GM12801 (cell line): Measurements from ENCODE around the gene DMRTA1.

ENCODE experiments used
- TF ChIP-seq, protein P1 (sequence below): IDR thresholded peaks from one replicate; pipeline ENCODE4 v1.5.1; 2011; ENCODE audit warnings: control low read depth; ENCODE audit not compliant: insufficient read length; ENCODE audit errors: extremely low read depth

The DMRTA1 gene

DNA sequence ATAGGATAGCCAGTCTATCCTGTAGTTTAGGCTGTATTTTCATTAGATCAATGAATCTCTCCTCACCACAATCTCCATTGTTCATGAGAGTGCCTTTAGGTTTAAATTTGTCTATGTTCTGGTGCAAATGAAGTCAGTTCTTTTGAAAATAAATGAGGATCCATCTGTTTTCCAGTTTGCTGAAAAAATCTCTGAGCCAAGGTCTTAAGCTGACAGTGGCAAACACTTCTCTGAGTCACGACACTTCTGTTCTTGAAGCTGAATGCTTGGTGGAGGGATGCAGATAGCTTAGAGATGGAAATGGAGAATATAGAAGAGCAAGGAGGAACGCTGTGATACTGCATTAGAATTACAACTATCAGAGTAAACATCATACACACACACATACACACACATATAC, 34.9 kb downstream of the DMRTA1 start:
- TF ChIP-seq, protein P1, sequence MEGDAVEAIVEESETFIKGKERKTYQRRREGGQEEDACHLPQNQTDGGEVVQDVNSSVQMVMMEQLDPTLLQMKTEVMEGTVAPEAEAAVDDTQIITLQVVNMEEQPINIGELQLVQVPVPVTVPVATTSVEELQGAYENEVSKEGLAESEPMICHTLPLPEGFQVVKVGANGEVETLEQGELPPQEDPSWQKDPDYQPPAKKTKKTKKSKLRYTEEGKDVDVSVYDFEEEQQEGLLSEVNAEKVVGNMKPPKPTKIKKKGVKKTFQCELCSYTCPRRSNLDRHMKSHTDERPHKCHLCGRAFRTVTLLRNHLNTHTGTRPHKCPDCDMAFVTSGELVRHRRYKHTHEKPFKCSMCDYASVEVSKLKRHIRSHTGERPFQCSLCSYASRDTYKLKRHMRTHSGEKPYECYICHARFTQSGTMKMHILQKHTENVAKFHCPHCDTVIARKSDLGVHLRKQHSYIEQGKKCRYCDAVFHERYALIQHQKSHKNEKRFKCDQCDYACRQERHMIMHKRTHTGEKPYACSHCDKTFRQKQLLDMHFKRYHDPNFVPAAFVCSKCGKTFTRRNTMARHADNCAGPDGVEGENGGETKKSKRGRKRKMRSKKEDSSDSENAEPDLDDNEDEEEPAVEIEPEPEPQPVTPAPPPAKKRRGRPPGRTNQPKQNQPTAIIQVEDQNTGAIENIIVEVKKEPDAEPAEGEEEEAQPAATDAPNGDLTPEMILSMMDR = no peak

DNA sequence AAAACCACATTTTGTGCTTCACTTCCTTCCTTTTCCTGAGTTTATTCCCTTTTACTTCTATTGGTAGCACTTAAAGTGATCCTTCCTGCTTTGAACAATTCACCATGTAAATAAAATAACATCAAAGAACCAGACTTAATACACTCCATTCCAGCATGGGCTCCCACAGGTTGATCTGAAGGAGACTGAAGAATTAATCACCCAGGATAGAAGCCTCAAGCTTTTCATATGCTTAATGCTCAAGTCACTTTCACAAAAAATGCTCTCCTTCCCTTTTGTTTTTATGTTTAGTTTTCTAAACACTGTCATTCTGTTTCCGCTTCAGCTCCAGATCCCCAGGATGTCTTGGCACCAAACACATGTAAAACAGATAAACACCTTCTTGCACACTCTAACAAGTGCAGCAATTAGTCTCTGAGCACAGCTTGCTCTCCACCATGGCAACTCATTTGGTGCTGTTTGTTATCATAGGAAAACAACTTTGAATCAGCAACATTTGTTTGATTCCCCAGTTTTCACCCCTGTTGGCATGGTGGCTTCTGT, 37.0 kb downstream of the DMRTA1 start:
- TF ChIP-seq, protein P1 = no peak
